ENCODE results near the gene GHITM. TPM values are rescaled to one million over a fixed set of nuclear protein-coding genes. Genes with fewer than 3 reads are reported as not detected.
"Not testable (repeated sequence)": the region's sequence is repeated elsewhere in the genome, so short reads cannot be mapped to it uniquely, and the experiment has no call there.

Gene GHITM
- total and polyA plus RNA-seq, 7 donors: 140 to 618 (median 212) TPM

DNA sequence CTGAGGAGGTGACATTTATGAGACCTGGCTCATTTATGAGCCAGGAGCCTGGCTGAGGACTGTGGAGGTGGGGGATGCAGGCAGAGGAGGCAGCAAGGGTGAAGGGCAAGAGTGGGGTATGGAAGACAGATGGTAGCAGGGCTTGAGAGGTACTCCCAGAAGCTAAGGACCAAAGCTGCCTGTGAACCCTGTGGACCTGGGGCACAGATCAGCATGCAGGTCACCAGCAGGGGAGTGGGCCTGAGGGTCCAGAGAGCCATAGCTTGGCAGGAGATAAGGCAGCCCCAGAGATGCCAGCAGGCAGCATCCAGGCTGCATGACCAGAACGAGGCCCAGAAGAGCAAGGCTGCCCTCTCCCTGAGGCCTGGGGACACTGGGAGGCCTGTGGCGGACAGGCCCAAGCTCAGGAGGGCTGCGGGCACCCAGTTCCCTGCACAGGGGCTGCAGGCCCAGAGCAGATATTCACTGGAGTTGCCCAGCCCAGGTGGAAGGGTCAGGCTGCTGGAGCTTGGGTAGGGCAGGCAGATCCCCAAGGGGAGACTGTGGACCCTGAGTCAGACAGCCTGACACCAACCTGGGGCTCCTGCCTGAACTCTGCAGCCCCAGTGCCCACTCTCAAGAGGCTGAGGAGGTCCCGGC, 37.6 kb downstream of the GHITM start:
- H3K4me1 ChIP-seq: no peaks in the 10 kb centered on the region
- H3K27me3 ChIP-seq: no peaks in the 10 kb centered on the region
- H3K4me3 ChIP-seq: no peak overlapping the region
- no peaks in the 10 kb centered on the region for H3K36me3 ChIP-seq
- H3K9me3 ChIP-seq: no peaks in the 10 kb centered on the region
- no peak for TF ChIP-seq CTCF (IDR thresholded peaks at IDR 0.05)
- TF ChIP-seq POLR2AphosphoS5 (IDR thresholded peaks at IDR 0.05): no peak
- no peak for TF ChIP-seq POLR2A (IDR thresholded peaks at IDR 0.05)
- TF ChIP-seq EP300 (IDR thresholded peaks at IDR 0.05): no peak
- WGBS, 2 donors: 77 to 90% methylated on average over 4 of the region's 4 CpGs
- DNase-seq: no peak
- no peak overlapping the region for H3K27ac ChIP-seq
- intact Hi-C loops (cut with DNase I): no loop called here

DNA sequence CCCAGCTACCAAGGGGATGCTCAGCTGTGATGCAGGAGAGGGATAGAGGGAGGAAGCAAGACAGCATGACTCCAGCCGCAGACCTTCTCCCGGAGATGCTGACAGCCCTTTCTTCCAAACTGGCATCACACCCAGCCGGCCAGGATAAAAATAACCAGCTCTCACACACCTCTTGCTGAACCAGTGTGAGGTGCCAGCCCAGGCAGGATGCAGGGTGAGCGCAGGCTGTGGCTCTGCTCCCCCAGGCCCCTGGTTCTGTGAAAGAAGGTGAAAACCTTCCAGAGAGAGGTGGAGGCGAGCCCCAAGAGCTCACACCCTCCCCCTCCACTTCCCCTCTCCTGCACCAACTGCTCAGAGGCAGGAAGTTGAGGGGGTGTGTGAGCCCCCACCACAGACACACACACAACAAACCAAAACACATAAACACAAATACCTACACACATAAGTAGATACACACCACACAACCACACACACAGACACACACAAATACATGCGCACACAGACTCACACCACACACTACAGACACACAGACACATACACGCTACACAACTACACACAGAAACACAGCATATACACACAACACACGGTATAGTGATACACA, 38.3 kb downstream of the GHITM start:
- WGBS, 2 donors: 54 to 62% methylated on average over 8 of the region's 8 CpGs
- no peak for TF ChIP-seq CTCF (IDR thresholded peaks at IDR 0.05)
- no peak for TF ChIP-seq POLR2A (IDR thresholded peaks at IDR 0.05)
- no peak for TF ChIP-seq EP300 (IDR thresholded peaks at IDR 0.05)
- no peak for TF ChIP-seq POLR2AphosphoS5 (IDR thresholded peaks at IDR 0.05)
- intact Hi-C loops (cut with DNase I): no loop called here
- H3K27ac ChIP-seq: no peak overlapping the region
- no peaks in the 10 kb centered on the region for H3K4me1 ChIP-seq
- no peaks in the 10 kb centered on the region for H3K36me3 ChIP-seq
- DNase-seq: no peak
- H3K9me3 ChIP-seq: no peaks in the 10 kb centered on the region
- H3K4me3 ChIP-seq: no peak overlapping the region
- H3K27me3 ChIP-seq: no peaks in the 10 kb centered on the region

DNA sequence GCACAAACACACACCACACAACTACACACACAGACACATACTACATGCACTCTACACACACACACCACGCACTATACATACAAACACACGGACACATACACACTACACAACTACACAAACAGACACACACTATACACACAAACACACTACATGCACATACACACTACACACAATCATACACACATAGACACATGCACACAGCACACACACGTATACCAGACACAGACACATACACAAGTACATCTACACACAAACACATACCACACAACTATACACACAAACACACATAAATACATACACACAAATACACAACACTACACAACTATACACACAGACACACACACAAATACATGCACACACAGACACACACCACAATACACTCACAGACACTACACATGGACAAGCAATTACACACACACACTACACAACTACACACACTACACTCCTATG, 38.9 kb downstream of the GHITM start:
- H3K4me1 ChIP-seq: no peaks in the 10 kb centered on the region
- H3K4me3 ChIP-seq: no peak overlapping the region
- WGBS, 2 donors: 81 to 91% methylated on average over 3 of the region's 3 CpGs
- intact Hi-C loops (cut with DNase I): no loop called here
- H3K36me3 ChIP-seq: no peaks in the 10 kb centered on the region
- TF ChIP-seq POLR2A (IDR thresholded peaks at IDR 0.05): no peak
- no peak overlapping the region for H3K27ac ChIP-seq
- no peak for DNase-seq
- H3K27me3 ChIP-seq: no peaks in the 10 kb centered on the region
- H3K9me3 ChIP-seq: no peaks in the 10 kb centered on the region

DNA sequence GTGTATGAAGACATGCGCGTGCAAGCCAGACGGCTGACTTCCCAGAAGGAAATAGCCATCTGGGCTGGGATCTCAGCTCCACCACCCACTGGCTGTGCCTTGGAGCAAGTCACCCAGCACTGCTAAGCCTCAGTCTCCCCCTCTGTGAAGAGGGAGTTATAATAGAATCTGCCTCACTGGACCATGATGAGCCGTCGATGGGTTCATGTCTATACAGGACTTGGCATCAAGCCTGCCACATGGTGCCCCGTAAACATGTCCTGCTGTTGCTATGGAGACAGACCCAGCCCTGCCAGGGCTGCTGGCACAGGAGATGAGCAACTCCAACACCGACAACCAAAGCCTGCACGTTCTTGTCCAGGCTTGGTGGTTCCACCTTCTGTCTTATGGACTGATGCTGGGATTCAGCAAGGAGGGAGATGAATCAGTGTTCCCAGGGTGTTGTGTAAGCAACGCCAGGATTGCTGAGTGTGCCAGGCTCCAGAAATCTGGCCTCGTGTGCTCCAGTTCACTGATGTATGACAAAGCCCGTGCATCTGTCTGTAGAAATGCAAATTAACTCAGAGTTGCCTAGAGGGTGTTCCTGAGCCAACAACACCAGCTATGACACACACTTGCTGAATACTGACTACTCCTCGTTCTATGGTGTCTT, 39.9 kb downstream of the GHITM start:
- intact Hi-C loops (cut with DNase I): no loop called here
- H3K36me3 ChIP-seq: no peaks in the 10 kb centered on the region
- TF ChIP-seq POLR2A (IDR thresholded peaks at IDR 0.05): no peak
- TF ChIP-seq POLR2AphosphoS5 (IDR thresholded peaks at IDR 0.05): peak in 1 of 4 donors; percentile 20
- no peaks in the 10 kb centered on the region for H3K9me3 ChIP-seq
- no peak overlapping the region for H3K4me3 ChIP-seq
- no peaks in the 10 kb centered on the region for H3K4me1 ChIP-seq
- whole genome bisulfite sequencing, 2 donors: 33 to 54% methylated on average over 12 of the region's 12 CpGs
- no peak for DNase-seq
- peak overlapping the region in 1 of 4 donors; percentile 20 for H3K27ac ChIP-seq
- H3K27me3 ChIP-seq: no peaks in the 10 kb centered on the region

- H3K4me1 ChIP-seq; H3K36me3 ChIP-seq; H3K27ac ChIP-seq; DNase-seq; H3K4me3 ChIP-seq; H3K27me3 ChIP-seq; H3K9me3 ChIP-seq; intact Hi-C loops (cut with DNase I): not testable (repeated sequence)
- WGBS, 2 donors: 91 to 94% methylated on average over 20 of the region's 22 CpGs
These were observed 41.1 kb downstream of the GHITM start for GRCh38 chr10:84180386-84180785.

- no peaks in the 10 kb centered on the region for H3K9me3 ChIP-seq
- no peak overlapping the region for H3K4me3 ChIP-seq
- intact Hi-C loops (cut with DNase I): no loop called here
- H3K27me3 ChIP-seq: peaks cover 0 to 4% (median 0%) of the 10 kb centered on the region in 3 donors
- no peaks in the 10 kb centered on the region for H3K4me1 ChIP-seq
- 84 to 88% methylated on average over 5 of the region's 5 CpGs for WGBS, 2 donors
- H3K27ac ChIP-seq: no peak overlapping the region
- TF ChIP-seq CTCF (IDR thresholded peaks at IDR 0.05) (no peak), POLR2AphosphoS5 (IDR thresholded peaks at IDR 0.05) (no peak), POLR2A (IDR thresholded peaks at IDR 0.05) (no peak), EP300 (IDR thresholded peaks at IDR 0.05) (no peak)
- H3K36me3 ChIP-seq: no peaks in the 10 kb centered on the region
- no peak for DNase-seq
These were observed 42.3 kb downstream of the GHITM start for GRCh38 chr10:84181631-84182030.
